MCF 10A (cell line): Measurements from ENCODE around the gene TMSB10. TPM values are rescaled to one million over a fixed set of nuclear protein-coding genes. Genes with fewer than 3 reads are reported as not detected.

Experiments
- BruUV-seq: library from RNA; stranded (reverse); fragments of 400-500 nt; replicated peaks from 2 replicates; lab custom pipeline; 2021; lab: Mats Ljungman, UMichigan
- CTCF ChIA-PET: fragments of 300-600 bp; sonication (Branson Sonifier 250); formaldehyde crosslinking; extraction: SDS; loops from one replicate; lab custom pipeline; 2021; ENCODE audit warnings: antibody characterized with exemption, inconsistent platforms; lab: Yijun Ruan, JAX
- POLR2A ChIA-PET: fragments of 300-600, 350-650 bp; sonication (Branson Sonifier 250); formaldehyde crosslinking; extraction: SDS; loops from one replicate; lab custom pipeline; 2020; ENCODE audit warnings: antibody characterized with exemption, inconsistent platforms; lab: Yijun Ruan, JAX
- DNase-seq: peaks from one replicate; pipeline ENCODE4 v3.0.0-alpha.2; 2018; ENCODE audit not compliant: unreplicated experiment
- H3K27ac Mint-ChIP-seq: one replicate; pipeline ENCODE4 v1.8.0; 2022; ENCODE audit warnings: mild to moderate bottlenecking, low read depth, mixed read lengths; ENCODE audit not compliant: unreplicated experiment
- H3K27me3 Mint-ChIP-seq: one replicate; pipeline ENCODE4 v1.8.0; 2022; ENCODE audit warnings: mixed read lengths; ENCODE audit not compliant: insufficient read depth, unreplicated experiment
- H3K36me3 Mint-ChIP-seq: one replicate; pipeline ENCODE4 v1.8.0; 2022; ENCODE audit warnings: mild to moderate bottlenecking, moderate library complexity, mixed read lengths; ENCODE audit not compliant: insufficient read depth, unreplicated experiment
- H3K4me1 Mint-ChIP-seq: one replicate; pipeline ENCODE4 v1.8.0; 2022; ENCODE audit warnings: mixed read lengths; ENCODE audit not compliant: insufficient read depth, unreplicated experiment
- H3K4me3 Mint-ChIP-seq: one replicate; pipeline ENCODE4 v1.8.0; 2022; ENCODE audit warnings: mild to moderate bottlenecking, moderate library complexity, mixed read lengths; ENCODE audit not compliant: unreplicated experiment
- H3K9me3 Mint-ChIP-seq: one replicate; pipeline ENCODE4 v1.8.0; 2022; ENCODE audit warnings: mixed read lengths; ENCODE audit not compliant: unreplicated experiment
- intact Hi-C: fragments of 100-400 bp; cut with micrococcal nuclease; formaldehyde crosslinking; loops from 2 replicates; pipeline ENCODE4 v1.14.1; 2022
- total RNA-seq: library from RNA; stranded (reverse); gene quantifications from 2 replicates; pipeline ENCODE4 v1.2.3, GENCODE V29; 2022
- TF ChIP-seq, protein P1 (sequence below): fragments of 200-600 bp; IDR thresholded peaks from one replicate; pipeline ENCODE4 v1.8.0; 2022; ENCODE audit warnings: antibody characterized with exemption, mild to moderate bottlenecking; ENCODE audit not compliant: unreplicated experiment

The TMSB10 gene
- total RNA-seq, 1 experiment from 2014 or later, result 3,349 TPM

- H3K27me3 Mint-ChIP-seq, result no peaks in the 10 kb centered on the region
- ChIA-PET CTCF (interaction anchor here (0.7 to 1.4 kb wide), 4 partner anchors 11 to 48 kb away, joined by 3 to 7 read pairs (median 6); no protein-coding TSS in a partner anchor), POLR2A (interaction anchor here (1.8 kb wide), 1 partner anchor 20 kb away, joined by 15 read pairs; no protein-coding TSS in a partner anchor)
- no peaks in the 10 kb centered on the region for H3K36me3 Mint-ChIP-seq
- H3K9me3 Mint-ChIP-seq, result no peaks in the 10 kb centered on the region
- peaks cover 25% of the 10 kb centered on the region for H3K4me1 Mint-ChIP-seq
- DNase-seq, result no peak
- no peak overlapping the region for H3K4me3 Mint-ChIP-seq
- BruUV-seq, result no TSS peak
- TF ChIP-seq, protein P1, sequence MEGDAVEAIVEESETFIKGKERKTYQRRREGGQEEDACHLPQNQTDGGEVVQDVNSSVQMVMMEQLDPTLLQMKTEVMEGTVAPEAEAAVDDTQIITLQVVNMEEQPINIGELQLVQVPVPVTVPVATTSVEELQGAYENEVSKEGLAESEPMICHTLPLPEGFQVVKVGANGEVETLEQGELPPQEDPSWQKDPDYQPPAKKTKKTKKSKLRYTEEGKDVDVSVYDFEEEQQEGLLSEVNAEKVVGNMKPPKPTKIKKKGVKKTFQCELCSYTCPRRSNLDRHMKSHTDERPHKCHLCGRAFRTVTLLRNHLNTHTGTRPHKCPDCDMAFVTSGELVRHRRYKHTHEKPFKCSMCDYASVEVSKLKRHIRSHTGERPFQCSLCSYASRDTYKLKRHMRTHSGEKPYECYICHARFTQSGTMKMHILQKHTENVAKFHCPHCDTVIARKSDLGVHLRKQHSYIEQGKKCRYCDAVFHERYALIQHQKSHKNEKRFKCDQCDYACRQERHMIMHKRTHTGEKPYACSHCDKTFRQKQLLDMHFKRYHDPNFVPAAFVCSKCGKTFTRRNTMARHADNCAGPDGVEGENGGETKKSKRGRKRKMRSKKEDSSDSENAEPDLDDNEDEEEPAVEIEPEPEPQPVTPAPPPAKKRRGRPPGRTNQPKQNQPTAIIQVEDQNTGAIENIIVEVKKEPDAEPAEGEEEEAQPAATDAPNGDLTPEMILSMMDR, result no peak
- peak overlapping the region; percentile 73 for H3K27ac Mint-ChIP-seq
- intact Hi-C loops, result loop anchor here (2.0 kb wide), 1 partner anchor 17 kb away; no protein-coding TSS in a partner anchor
These were observed 5.9 kb upstream of the TMSB10 start for GRCh38 chr2:84899304-84900204.

GRCh38 chr2:84900971-84901370 is 4.5 kb upstream of the TMSB10 start:
- no peak for DNase-seq
- no peaks in the 10 kb centered on the region for H3K9me3 Mint-ChIP-seq
- H3K27me3 Mint-ChIP-seq, result no peaks in the 10 kb centered on the region
- intact Hi-C loops, result no loop called here
- POLR2A ChIA-PET, result interaction anchor here (1.0 to 1.2 kb wide), 2 partner anchors 19 to 57 kb away, joined by 3 read pairs; no protein-coding TSS in a partner anchor
- no TSS peak for BruUV-seq
- H3K4me1 Mint-ChIP-seq, result peaks cover 14% of the 10 kb centered on the region
- H3K4me3 Mint-ChIP-seq, result no peak overlapping the region
- TF ChIP-seq, protein P1, result no peak
- H3K27ac Mint-ChIP-seq, result no peak overlapping the region
- CTCF ChIA-PET, result interaction anchor here (1.0 to 1.1 kb wide), 4 partner anchors 11 to 384 kb away, joined by 3 to 6 read pairs (median 3); no protein-coding TSS in a partner anchor
- H3K36me3 Mint-ChIP-seq, result peaks cover 13% of the 10 kb centered on the region

GRCh38 chr2:84901593-84902120 is 3.8 kb upstream of the TMSB10 start:
- TF ChIP-seq, protein P1, result no peak
- Mint-ChIP-seq H3K27ac (no peak overlapping the region), H3K27me3 (no peaks in the 10 kb centered on the region), H3K4me3 (no peak overlapping the region), H3K4me1 (peaks cover 14% of the 10 kb centered on the region), H3K36me3 (peaks cover 20% of the 10 kb centered on the region), H3K9me3 (no peaks in the 10 kb centered on the region)
- intact Hi-C loops, result no loop called here
- BruUV-seq, result no TSS peak
- DNase-seq, result no peak
- ChIA-PET POLR2A (interaction anchor here (1.0 to 7.1 kb wide), 3 partner anchors 19 to 57 kb away, joined by 3 to 189 read pairs (median 3); no protein-coding TSS in a partner anchor), CTCF (interaction anchor here (1.1 kb wide), 2 partner anchors 24 to 41 kb away, joined by 3 to 6 read pairs; no protein-coding TSS in a partner anchor)

DNA sequence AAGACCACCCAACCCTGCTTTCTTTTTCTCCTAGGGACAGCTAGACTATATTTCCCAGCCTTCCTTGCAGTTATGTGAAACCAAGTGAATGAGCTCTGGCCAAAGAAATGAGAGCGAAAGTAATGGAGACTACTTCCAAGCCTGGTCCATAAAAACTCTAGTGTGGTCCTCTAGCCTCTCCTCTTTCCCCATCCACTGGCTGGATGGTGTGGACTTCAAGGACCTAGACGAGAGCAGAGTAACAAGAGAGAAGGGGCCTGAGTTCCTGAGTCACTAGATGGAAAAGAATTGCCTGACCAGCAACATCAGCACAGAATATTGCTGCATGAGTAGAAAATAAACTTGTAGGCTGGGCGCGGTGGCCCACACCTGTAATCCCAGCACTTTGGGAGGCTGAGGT is 2.9 kb upstream of the TMSB10 start:
- BruUV-seq, result no TSS peak
- no peak overlapping the region for H3K27ac Mint-ChIP-seq
- peaks cover 26% of the 10 kb centered on the region for H3K36me3 Mint-ChIP-seq
- no peaks in the 10 kb centered on the region for H3K27me3 Mint-ChIP-seq
- no peak for DNase-seq
- POLR2A ChIA-PET, result interaction anchor here (7.1 kb wide), 1 partner anchor 18 kb away, joined by 189 read pairs; no protein-coding TSS in a partner anchor
- CTCF ChIA-PET, result interaction anchor here (1.2 kb wide), 1 partner anchor 23 kb away, joined by 3 read pairs; no protein-coding TSS in a partner anchor
- H3K4me3 Mint-ChIP-seq, result no peak overlapping the region
- peaks cover 22% of the 10 kb centered on the region for H3K4me1 Mint-ChIP-seq
- intact Hi-C loops, result no loop called here
- H3K9me3 Mint-ChIP-seq, result no peaks in the 10 kb centered on the region
- TF ChIP-seq, protein P1, result no peak
